HG02981 (cell line): Measurements from ENCODE around the gene SIGLEC8.
A peak's percentile ranks its signal among the peaks of the same experiment; 100 is the strongest.
"Not testable (repeated sequence)": the region's sequence is repeated elsewhere in the genome, so short reads cannot be mapped to it uniquely, and the experiment has no call there.

Source experiments
- ATAC-seq: cut with Tn5 transposase; IDR thresholded peaks from one replicate; pipeline ENCODE4 v1.9.1; 2021; ENCODE audit warnings: mild to moderate bottlenecking, moderate library complexity; ENCODE audit not compliant: unreplicated experiment

Gene SIGLEC8

GRCh38 chr19:51448011-51448410 is 10.2 kb downstream of the SIGLEC8 start:
- ATAC-seq: no peak

DNA sequence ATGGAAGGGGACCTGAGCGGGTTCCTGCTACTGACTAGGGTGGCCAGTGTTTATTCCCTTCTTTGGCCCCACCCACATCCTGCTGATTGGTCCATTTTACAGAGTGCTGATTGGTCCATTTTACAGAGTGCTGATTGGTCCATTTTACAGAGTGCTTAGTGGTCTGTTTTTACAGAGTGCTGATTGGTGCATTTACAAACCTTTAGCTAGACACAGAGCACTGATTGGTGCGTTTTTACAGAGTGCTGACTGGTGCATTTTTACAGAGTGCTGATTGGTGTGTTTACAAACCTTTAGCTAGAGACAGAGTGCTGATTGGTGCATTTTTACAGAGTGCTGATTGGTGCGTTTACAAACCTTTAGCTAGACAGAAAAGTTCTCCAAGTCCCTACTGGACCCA is 10.7 kb downstream of the SIGLEC8 start:
- not testable (repeated sequence) for ATAC-seq

DNA sequence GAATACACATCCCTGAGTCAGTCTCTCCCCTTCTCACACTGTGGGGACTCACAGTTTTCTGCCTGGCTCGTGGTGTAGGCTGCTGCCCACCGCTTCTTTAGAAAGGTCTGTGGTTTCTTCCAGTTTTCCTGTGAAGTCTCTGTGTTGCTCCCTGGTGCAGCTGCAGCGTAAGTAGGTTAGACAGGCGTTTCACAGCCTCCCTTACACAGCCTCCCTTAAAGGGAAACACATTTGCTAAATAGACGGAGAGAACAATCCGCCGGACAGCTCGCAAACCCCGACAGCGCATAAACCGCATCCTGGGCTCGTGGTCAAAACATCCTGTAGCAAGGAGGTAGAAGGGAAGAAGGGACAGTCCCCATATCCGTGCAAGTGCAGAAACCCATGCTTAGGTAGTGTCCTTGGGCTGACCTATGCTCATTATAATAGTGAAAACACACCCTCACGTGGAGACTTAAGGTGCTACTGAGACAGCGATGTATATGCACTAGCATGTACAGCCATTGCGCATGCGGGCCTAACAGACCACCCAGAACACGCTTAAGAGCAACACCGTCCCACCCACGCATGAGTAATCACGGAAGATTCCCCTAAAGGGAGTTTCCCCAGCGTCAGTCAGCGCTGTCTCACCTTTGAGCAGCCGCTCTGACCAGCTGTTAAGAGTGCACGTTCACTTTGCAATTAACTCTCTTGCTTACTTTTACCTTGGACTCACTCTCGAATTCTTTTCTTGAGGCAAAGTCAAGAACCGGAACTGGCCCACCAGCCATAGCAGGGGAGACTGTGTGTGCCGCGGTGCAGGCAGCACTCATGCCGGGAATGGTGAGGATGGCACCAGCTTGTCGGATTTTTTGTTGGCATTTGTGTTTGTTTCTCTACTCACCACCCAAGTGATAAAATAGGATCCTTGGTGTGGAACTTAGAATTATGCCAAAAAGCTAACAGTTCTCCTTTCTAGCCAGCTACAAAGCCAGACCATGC is 16.6 kb downstream of the SIGLEC8 start:
- peak; percentile 95 for ATAC-seq

DNA sequence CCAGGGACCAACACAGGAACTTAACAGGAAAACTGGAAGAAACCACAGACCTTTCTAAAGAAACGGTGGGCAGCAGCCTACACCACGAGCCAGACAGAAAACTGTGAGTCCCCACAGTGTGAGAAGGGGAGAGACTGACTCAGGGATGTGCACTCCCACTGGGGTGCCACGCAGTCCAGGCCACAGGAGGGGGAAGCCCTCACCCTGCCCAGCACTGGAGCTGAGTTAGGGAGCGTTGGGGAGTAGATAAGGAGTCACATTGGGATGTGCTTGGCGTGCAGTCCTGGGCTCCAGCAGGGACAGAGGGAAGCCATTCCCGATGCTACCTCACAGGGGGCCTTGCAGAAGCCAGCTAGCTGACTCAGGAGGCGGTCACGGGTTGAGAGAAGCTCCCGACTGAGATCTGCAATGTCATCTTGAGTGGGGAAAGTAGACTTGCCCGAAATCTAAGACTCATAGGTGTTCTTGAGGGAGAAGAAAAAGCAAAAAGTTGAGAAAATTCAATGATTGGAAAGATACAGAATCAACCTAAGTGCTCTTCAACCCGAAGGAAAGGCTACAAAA is 17.3 kb downstream of the SIGLEC8 start:
- no peak for ATAC-seq

GRCh38 chr19:51440052-51440451 is 18.2 kb downstream of the SIGLEC8 start:
- ATAC-seq: no peak

- ATAC-seq: no peak
Observed at GRCh38 chr19:51439021-51439465, 19.2 kb downstream of the SIGLEC8 start.

DNA sequence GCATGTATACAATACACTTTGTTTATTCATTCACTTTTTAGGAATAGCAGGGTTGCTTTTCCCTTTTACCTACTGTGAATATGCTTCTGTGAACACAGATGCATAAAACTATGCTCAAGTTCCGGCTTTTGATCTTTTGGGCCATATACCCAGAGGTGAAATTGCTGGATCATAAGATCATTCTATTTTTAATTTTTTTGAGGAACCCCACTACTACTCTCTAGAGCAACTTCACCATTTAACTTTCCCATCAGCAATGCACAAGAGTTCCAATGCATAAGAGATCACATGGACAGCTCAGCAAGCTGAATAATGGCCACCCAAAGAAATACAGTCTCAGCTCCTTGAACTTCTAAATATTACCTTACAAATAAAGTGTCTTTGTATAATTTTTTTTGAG is 23.8 kb downstream of the SIGLEC8 start:
- ATAC-seq: no peak

DNA sequence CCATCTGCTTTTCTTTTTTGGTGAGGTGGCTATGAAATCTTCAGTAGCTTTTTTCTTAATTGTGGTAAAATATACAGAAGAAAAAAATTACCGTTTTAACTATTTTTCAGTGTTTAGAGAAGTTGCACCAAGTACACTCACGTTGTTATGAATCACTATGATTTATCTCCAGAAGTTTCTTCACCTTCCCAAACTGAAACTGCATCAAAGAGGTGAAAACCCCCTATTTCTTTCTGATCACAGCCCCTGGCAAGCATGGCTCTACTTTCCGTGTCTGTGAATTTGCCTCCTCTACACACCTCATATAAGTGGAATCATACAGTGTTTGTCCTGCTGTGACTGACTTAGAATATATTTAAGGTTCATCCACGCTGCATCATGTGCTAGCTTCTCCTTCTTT is 25.2 kb downstream of the SIGLEC8 start:
- no peak for ATAC-seq

- no peak for ATAC-seq
Observed at GRCh38 chr19:51431124-51431523, 27.1 kb downstream of the SIGLEC8 start.

- ATAC-seq: no peak
Observed at GRCh38 chr19:51430221-51430620, 28.0 kb downstream of the SIGLEC8 start.

DNA sequence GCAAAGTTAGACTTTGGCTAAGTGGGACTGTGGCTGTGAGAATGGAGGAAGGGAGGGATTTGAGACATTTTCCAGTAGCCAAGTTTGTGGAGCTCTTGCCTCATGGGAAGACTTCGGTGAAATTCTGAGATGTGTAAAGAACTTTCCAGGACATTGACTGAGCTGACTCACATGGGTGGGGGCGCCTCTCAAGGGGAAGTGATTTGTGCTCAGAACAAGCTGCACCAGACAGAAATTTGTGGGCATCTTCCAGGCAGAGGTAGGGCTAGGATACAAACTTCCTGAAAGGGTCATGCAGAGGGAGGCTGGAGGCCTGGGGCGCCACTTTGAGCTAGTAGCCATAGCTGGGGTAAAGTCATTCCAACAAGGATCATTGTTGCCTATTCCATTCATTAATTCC is 31.1 kb downstream of the SIGLEC8 start:
- no peak for ATAC-seq

- ATAC-seq: no peak
Observed at GRCh38 chr19:51422053-51422448, 36.2 kb downstream of the SIGLEC8 start.

- ATAC-seq: no peak
Observed at GRCh38 chr19:51421229-51422052, 36.8 kb downstream of the SIGLEC8 start.

DNA sequence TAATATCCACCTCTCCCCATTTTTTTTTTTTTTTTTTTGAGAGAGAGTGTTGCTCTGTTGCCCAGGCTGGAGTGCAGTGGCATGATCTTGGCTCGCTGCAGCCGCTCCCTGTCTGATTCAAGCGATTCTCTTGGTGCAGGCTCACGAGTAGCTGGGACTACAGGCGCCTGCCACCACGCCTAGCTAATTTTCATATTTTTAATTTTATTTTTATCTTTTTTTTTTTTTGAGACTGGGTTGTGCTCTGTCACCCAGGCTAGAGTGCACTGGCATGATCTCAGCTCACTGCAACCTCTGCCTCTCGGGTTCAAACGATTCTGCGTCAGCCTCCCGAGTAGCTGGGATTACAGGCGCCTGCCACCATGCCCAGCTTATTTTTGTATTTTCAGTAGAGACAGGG is 37.7 kb downstream of the SIGLEC8 start:
- not testable (repeated sequence) for ATAC-seq

DNA sequence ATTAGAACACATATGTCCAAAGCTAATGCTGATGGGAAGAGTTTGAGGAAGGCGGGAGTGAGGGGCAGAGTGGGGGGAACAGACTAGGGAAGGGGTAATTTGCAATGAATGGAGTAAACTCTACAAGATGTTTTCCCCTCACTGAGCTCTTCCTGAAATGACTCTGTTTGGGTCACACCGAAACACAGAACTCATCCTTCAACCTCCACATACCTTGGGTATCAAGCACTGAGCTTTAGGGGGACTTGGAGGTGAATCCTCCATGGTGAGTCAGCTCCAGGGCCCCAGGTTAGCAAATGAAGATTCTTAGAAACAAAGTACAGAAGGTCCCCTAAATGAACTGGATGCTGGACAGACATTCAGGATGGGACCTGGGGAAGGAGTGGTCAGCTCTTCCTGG is 39.5 kb downstream of the SIGLEC8 start:
- ATAC-seq: no peak

- peak; percentile 27 for ATAC-seq
Observed at GRCh38 chr19:51417810-51418157, 40.5 kb downstream of the SIGLEC8 start.

DNA sequence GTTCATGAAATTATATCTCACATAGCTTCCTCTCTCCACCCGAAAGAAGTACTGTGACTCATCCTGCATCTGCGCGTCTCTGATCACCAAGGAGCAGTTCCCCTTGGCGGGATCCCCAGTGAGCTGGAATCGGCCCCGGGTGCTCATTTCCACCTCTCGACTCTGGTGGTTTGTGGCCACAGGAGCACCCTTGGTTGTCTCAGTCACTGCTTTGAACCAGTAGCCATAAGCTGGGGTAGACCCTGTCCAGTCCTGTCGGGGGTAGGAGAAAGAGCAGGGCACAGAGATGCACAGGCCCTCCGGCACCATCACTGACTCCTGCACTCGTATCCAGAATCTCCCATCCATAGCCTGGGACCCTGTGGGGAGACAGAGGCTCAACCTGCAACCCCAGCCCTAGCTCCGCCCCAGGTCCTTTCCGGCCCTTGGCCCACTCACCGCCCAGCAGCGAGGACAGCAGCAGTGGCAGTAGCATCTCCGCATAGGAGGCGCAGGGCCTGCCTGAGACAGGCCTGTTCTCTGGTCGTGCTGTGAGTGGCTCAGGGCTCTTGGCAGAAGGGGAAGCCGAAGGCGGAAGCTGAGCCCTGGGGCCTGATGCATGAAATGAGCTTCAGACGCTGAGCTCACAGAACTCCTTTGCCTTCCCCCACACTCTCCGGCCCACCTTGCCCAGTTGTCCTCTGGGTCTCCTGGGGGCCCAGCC is 41.0 kb downstream of the SIGLEC8 start, which contains the start of gene SIGLEC10:
Gene SIGLEC10, minus strand, starts transcription at position 536 of the 703 bp plus-strand sequence. Its CDS starts 61 bp downstream, at position 475.
- ATAC-seq: peak; percentile 58

- ATAC-seq: not testable (repeated sequence)
Observed at GRCh38 chr19:51416422-51416821, 41.8 kb downstream of the SIGLEC8 start.

DNA sequence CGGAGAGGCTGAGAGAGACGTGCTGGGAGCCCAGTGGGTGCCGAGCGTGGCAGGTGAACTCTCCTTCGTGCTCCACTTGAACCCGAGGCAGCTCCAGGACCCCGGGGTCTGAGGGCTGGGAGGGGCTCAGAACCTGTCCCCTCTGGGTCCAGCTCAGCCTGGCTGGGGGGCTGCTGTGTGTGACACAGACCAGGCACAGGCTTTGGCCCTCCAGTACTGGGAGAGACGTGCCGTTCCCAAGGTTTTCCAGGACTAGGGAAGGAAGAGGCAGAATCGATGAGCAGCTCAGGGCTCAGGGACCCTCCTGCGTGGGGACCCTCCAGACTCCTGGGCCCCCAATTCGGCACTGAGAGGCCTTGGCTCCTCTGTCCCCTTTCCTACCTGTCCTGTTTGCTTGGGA is 43.1 kb downstream of the SIGLEC8 start:
- no peak for ATAC-seq

DNA sequence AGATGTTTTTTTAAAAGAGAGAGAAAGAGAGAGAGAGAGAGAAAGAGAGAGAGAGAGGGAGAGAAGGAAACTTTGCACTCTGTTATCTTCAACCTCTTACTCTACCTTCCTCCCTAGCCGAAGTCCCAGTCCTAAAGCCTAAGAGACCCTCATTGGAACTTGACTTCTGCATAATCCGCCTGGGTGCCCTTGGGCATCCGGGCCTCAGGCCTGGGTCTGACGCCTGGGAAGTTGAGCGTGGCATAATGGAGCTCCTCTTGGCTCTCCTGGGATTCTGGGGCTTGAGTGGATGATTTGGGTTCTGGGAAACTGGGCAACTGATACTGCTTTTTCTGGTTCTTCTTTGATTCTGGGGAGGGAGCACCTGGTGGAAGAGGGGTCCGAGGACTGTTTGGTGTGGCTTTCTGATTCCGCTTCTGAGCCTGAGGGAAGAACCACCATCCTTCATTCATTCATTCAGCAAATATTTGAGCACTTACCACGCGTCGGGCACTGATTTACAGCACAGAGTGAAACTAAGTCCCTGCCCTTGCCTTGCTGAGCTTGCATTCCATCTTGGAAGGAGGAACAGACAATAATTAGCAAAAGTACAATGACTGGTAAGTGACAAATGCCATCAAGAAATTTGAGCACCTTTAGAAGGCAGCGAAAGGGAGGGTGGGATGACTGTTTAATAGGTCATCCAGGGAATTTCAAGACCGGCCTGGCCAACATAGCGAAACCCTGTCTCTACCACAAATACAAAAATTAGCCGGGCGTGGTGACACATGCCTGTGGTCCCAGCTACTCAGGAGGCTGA is 47.1 kb downstream of the SIGLEC8 start:
- no peak for ATAC-seq
